ENCODE measurements around the gene FRAT2.
"Not testable (repeated sequence)": the region's sequence is repeated elsewhere in the genome, so short reads cannot be mapped to it uniquely, and the experiment has no call there.

DNA sequence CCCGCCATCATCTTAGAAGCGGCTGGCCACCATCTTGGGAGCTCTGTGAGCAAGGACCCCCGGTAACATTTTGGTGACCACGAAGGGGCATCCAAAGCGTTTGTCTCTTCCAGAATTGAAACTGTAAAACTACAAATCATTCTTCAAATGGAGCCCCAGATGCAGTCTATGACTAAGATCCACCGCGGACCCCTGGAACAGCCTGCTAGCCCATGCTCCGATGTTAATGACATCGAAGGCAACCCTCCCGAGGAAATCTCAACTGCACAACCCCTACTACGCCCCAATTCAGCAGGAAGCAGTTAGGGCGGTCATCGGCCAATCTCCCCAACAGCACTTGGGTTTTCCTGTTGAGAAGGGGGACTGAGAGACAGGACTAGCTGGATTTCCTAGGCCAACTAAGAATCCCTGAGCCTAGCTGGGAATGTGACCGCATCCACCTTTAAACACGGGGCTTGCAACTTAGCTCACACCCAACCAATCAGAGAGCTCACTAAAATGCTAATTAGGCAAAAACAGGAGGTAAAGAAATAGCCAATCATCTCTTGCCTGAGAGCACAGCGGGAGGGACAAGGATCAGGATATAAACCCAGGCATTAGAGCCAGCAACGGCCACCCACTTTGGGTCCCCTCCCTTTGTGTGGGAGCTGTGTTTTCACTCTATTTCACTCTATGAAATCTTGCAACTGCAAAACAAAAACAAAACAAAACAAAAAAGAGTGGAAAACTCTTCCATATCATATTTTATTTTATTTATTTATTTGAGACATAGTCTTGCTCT, 43.8 kb downstream of the FRAT2 start:
- TF ChIP-seq, protein P1, sequence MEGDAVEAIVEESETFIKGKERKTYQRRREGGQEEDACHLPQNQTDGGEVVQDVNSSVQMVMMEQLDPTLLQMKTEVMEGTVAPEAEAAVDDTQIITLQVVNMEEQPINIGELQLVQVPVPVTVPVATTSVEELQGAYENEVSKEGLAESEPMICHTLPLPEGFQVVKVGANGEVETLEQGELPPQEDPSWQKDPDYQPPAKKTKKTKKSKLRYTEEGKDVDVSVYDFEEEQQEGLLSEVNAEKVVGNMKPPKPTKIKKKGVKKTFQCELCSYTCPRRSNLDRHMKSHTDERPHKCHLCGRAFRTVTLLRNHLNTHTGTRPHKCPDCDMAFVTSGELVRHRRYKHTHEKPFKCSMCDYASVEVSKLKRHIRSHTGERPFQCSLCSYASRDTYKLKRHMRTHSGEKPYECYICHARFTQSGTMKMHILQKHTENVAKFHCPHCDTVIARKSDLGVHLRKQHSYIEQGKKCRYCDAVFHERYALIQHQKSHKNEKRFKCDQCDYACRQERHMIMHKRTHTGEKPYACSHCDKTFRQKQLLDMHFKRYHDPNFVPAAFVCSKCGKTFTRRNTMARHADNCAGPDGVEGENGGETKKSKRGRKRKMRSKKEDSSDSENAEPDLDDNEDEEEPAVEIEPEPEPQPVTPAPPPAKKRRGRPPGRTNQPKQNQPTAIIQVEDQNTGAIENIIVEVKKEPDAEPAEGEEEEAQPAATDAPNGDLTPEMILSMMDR (conservative IDR thresholded peaks at IDR 0.05; ENCODE audit: low read length): not testable (repeated sequence)
- not testable (repeated sequence) for TF ChIP-seq EZH2phosphoT487 (IDR thresholded peaks at IDR 0.05; ENCODE audit: borderline replicate concordance)
